ENCODE data around the gene TRHDE.

Gene TRHDE

GRCh38 chr12:72273851-72274351, 1.7 kb downstream of the TRHDE start:
- DNase-seq, result no peak

DNA sequence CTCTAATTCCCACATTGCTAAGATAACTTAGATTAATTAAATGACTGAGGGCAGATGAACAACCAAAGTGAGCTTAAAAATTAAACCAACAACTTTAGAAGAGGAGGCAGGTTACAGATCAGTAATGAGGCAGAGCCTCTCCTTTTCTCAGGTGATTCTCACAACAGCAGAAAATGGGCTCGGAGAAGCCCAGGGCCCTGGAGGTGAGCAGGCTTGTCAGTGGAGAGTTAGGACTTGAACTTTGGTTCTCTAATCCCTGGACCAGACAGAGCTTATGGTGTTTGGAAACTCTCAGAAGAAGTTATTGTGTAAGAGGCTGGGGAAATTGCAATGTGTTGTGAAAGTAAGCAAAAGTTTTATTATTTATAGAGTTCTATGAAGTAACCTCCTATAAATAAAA, 2.8 kb downstream of the TRHDE start:
- no peak for DNase-seq

DNA sequence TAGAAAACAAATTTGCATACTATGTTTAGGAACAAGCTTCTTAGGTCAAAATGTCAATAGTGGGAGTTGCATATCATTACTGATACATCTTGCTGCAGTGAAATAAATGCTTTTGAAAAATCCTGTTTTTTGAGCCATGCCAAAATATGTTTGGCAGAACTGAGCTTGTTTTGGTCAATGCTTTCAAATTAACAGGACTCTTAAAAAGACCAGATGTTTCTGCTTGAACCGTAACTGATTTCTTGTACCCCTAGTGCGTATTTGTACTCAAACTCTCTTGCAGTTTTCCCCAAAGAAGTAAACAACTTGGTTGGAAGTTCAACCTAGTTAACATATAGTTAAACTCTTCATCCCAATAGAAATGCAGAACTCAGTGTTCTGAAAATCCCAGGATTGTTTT, 3.4 kb downstream of the TRHDE start:
- DNase-seq, result no peak

DNA sequence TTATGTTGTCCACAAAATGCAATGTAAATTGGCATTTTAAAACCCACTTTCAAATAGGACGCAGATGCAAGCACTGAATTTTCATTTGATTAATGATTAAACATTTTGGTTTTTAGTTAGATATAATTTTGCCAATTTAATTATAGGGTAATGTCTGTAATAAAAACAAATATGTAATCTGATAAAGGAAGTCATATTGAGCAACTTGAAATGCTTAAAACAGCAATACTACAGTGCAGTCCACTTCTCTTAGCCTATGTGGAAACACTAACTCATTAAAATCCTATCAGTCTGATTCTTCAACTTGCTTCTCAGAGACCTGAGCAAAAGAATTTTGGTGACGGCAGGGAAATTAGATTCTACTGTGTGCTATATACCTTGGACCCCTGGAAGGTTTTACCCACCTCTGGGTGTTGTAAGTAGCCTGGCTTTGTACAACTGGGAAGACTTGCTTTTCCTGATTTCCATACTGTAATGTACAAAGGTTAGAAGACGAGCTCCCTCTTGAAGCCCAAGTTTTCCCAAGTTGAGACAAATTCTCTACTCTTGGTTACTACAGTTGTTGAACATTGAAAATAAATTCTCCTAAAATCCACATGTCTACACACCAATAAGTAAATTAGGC, 4.1 kb downstream of the TRHDE start:
- no peak for DNase-seq

GRCh38 chr12:72277415-72277814, 5.2 kb downstream of the TRHDE start:
- no peak for DNase-seq

DNA sequence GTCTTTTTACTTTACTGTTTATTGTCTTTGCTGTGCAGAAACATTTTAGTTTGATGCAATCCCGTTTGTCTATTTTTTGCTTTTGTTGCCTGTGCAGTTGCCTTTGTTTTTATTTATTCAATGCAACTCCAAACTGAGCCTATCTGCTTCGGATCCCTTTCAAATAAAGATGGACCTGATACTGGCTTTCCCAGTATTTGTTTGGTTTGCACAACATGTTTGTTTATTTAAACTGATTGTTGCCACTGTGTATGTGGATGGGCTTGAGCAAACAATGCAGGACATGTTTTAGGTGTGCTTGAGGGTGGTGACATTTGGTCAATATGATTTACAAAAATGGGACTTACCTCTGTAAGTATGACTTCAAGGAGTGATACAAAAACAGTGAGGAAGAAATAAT, 6.7 kb downstream of the TRHDE start:
- DNase-seq, result no peak

DNA sequence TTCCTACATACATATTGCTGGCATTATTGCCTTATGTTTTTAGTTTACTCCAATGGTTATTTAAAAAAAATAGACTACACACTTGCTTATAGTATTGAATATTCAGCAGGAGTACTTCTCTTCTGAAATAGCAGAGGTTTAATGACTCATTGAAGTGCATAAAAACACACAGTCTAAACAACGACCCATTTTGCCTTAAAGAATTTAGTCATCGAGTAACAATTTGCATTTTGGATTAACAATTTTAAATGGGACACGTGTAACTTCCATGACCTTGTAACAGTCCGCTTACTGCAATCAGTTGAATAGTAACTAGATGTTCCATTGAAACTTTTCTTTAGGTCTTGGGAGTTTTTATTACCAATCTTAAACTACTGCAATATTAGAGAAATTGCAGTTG, 9.0 kb downstream of the TRHDE start:
- no peak for DNase-seq

DNA sequence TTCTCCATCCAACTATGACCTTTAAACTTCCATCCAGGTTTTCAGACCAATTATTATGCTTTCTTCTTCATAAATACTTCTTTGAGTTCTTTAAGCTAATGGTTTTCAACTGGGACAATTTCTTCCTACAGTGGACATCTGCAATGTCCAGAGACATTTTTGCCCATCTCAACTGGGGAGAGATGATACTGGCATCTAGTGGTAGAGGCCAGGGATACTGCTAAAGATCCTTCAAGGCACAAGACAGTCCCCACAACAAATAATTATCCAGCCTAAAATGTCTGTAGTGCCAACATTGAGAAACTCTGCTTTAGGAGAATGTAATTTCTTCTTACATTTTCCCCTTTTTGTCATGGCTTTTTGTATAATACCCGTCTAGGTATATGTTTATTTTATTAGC, 10.6 kb downstream of the TRHDE start:
- DNase-seq, result no peak

GRCh38 chr12:72285861-72286260, 13.7 kb downstream of the TRHDE start:
- DNase-seq, result no peak

DNA sequence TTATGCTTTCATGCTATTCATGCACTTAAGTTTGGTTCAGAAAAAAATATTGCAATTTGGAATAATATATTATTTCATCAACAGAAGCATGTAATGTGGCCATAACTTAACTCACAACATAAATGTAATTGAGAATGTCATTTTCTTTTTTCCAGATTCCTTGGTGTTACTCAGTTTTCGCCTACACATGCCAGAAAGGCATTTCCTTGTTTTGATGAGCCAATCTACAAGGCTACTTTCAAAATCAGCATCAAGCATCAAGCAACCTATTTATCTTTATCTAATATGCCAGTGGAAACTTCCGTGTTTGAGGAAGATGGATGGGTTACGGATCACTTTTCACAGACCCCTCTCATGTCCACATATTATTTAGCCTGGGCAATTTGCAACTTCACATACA, 14.4 kb downstream of the TRHDE start:
- no peak for DNase-seq

DNA sequence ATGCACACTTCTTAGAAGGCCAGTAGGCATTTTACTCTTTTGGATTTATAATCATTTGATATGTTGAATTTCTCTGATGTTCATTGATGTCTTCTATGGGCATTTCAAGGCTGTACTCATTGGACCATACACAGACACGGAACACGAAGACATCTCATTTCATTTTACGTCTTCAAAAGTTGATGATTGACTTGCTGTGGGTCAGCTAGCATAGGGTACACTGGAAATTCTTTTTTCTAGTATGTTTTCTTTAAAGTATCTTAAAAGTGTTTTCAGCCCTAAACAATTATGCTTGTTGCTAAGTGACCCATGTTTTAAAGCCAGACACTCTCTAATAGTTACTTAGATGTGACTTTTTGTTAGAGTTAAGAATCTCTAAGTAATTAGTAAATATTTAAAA, 16.3 kb downstream of the TRHDE start:
- DNase-seq, result no peak

DNA sequence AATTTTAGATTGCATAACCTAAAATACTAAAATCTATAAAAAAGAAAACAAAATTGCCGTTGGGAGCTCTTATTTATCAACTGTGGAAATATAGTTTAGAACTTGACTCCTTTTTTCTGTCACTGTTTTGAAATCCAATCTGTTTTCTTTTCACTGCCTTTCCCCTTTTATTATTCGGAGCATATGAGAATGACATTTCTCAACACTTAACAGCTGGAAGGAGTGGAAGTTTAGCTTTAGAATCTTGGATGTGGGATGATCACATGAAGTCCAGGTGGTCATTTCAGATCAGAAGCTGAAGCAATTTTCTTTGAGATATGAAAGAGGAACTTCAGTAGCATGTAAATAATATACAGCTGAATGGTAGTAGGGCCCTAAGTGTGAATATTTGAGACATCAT, 16.7 kb downstream of the TRHDE start:
- DNase-seq, result no peak

GRCh38 chr12:72289633-72290032, 17.5 kb downstream of the TRHDE start:
- no peak for DNase-seq

GRCh38 chr12:72291175-72291574, 19.0 kb downstream of the TRHDE start:
- no peak for DNase-seq

- no peak for DNase-seq
Measured at GRCh38 chr12:72293701-72294100, 21.5 kb downstream of the TRHDE start.

- DNase-seq, result no peak
Measured at GRCh38 chr12:72295101-72295500, 22.9 kb downstream of the TRHDE start.

DNA sequence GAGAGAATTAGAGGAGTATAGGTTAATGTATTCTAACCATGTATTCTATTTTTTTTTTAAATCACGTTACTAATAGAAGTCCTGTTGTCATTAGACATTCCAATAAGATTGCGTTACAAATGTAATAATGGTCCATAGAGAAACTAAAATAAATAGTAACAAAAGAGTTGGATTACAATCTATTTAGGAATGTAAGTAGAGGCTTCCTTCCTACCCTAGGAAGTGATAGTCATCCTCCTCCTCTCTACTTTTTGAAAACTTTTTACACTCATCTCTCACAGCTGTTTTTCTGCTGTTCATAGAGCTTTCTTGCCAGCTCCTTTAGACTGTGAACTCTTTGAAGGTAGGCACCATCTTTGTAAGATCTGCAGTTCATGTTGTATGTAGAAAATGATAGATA, 23.6 kb downstream of the TRHDE start:
- DNase-seq, result no peak

- DNase-seq, result no peak
Measured at GRCh38 chr12:72296389-72296788, 24.2 kb downstream of the TRHDE start.

DNA sequence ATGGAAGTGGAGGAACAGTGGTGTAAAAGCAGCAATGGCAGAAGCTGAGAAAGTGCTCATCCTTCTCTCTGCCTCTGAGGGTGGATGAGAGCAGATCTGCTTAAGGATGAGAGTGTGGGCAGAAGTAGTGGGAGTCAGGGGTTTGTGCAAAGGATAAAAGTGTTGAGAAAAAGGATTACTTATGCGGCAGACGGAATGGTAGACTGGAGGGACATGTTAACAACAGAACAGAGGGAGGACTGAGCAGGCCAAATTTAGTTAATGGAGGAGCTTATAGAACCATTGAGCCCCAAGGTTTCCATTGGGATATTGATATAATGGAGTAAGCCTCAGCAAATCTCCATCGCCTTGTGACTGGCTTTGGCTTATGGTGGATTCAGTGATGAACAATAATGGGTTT, 25.5 kb downstream of the TRHDE start:
- DNase-seq, result no peak

DNA sequence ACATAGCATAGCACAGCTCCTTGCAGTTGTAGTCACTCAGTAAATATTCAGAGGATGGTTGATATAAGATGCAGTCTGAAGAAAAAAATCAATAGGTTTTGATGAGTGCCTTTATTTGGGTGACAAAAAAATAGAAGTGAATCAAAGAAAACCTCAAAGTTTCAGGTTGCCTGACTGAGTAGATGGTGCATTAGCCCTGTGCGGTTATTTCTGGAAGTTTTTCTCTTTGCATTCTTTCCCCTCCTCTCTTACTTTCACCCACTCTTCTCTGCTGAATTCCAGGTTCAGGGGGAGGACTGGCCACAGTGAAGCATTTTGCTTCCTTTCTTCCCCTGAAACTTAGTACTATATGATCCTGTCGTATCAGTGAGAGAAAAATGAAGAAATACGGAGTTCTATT, 28.6 kb downstream of the TRHDE start:
- no peak for DNase-seq

GRCh38 chr12:72304751-72305150, 32.6 kb downstream of the TRHDE start:
- DNase-seq, result no peak

DNA sequence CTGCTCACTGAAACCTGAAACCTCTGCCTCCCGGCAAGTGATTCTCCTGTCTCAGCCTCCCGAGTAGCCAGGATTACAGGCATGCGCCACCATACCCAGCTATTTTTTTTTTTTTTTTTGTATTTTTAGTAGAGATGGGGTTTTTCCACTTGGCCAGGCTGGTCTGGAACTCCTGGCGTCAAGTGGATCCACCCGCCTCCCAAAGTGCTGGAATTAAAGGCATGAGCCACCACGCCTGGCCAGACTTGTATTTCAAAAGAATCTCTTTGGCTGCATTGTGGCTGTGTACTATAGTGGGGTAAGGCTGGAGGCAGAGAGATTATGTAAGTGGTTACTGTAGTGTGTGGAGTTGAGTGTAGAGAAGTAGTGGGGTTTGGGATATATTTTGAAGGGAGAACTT, 35.1 kb downstream of the TRHDE start:
- no peak for DNase-seq

DNA sequence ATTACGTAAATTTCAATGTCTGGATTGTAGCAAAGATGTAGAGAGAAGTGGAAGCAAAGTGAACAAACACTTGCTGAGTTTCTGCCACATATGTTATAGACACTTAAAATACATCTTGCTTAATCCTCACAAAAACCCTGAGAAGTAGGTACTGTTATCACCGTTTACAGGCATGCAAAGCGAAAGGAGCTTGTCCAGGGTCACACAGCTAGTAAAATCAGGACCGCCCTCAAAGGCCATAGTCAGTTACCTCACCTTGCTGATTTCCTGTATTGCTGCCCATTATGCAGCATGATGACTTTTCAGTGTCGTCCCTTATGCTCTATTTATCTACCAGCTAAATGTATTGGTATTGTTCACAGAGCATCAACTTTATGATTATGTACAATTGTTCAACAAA, 39.8 kb downstream of the TRHDE start:
- DNase-seq, result no peak

DNA sequence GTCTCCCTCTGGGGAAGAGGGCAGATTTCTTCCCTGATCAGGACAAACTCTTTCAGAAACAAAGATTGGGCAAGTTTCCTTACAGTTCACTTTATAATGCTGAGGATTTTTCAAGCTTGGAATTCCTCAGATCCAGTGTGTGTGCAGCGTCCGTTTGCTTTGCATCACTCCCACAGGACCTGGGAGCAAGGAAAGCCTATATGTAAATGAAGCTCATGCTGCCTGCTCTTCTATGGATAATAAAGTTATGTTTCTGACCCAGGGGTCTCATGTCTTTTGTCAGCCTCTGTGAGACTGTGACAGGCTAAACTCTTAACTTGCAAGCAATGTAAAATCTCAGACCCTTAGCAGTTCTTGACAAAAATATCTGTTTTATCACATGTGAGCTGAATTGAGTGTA, 41.6 kb downstream of the TRHDE start:
- DNase-seq, result no peak

GRCh38 chr12:72315858-72316257, 43.7 kb downstream of the TRHDE start:
- DNase-seq, result no peak

DNA sequence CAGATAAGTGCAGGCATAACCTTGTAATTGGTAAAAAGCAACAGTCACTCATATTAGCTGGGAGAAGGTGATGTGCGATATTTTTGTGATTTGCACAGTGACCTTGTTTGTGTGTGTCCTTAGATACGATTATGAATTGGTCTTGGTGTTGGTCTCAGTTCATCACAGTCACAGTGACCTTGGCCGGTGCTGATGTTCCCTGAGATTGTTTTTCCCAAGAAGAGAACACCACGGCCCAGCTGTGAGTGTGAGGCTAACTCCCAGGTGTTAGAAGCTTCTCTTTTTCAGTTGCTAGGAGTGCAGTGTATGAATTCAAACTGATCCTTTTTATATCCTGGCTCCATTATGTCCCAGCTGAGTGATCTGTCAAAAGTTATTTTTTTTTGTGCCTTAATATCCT, 46.2 kb downstream of the TRHDE start:
- no peak for DNase-seq
